Mesenchymal stem cell (in vitro differentiated cells and primary cell): ENCODE data around the gene ZFYVE19.

Experiments
- DNase-seq: peaks from one replicate; pipeline ENCODE4 v3.0.0-alpha.2; 2013
- H2AFZ ChIP-seq: one replicate; pipeline ENCODE4 v1.6.1; 2013; ENCODE audit warnings: low read depth, mild to moderate bottlenecking, control low read depth, inconsistent platforms, low read length, moderate library complexity
- H2AK5ac ChIP-seq: 2 replicates; pipeline ENCODE4 v1.6.1; 2013; ENCODE audit warnings: low read length, moderate library complexity, mild to moderate bottlenecking, inconsistent platforms; ENCODE audit not compliant: severe bottlenecking
- H2BK120ac ChIP-seq: one replicate; pipeline ENCODE4 v1.6.1; 2013; ENCODE audit warnings: low read depth, mild to moderate bottlenecking, inconsistent platforms, low read length, moderate library complexity
- H2BK12ac ChIP-seq, 2 experiments: one replicate each; pipeline ENCODE4 v1.6.1; 2013; ENCODE audit warnings: inconsistent platforms in 2 of 2, low read length in 2 of 2, mild to moderate bottlenecking in 2 of 2, moderate library complexity in 2 of 2, control low read depth in 1 of 2
- H2BK15ac ChIP-seq: one replicate; pipeline ENCODE4 v1.6.1; 2013; ENCODE audit warnings: mild to moderate bottlenecking, low read depth, inconsistent platforms; ENCODE audit not compliant: poor library complexity, severe bottlenecking
- H2BK5ac ChIP-seq: 2 replicates; pipeline ENCODE4 v1.6.1; 2013; ENCODE audit warnings: low read depth, mild to moderate bottlenecking, low read length, control low read depth, inconsistent platforms; ENCODE audit not compliant: poor library complexity, severe bottlenecking
- H3K14ac ChIP-seq, 2 experiments: one replicate each; pipeline ENCODE4 v1.6.1; 2013; ENCODE audit warnings: inconsistent platforms in 2 of 2, low read length in 2 of 2, control low read depth in 1 of 2, mild to moderate bottlenecking in 1 of 2, moderate library complexity in 1 of 2
- H3K18ac ChIP-seq, 2 experiments: one replicate each; pipeline ENCODE4 v1.6.1; 2013; ENCODE audit warnings: inconsistent platforms in 2 of 2, low read length in 2 of 2, control low read depth in 1 of 2, low read depth in 1 of 2, mild to moderate bottlenecking in 1 of 2
- H3K23ac ChIP-seq, 2 experiments: one replicate each; pipeline ENCODE4 v1.6.1; 2013; ENCODE audit warnings: inconsistent platforms in 2 of 2, low read length in 2 of 2, mild to moderate bottlenecking in 2 of 2, moderate library complexity in 2 of 2, control low read depth in 1 of 2
- H3K27ac ChIP-seq: 2 replicates; pipeline ENCODE4 v1.5.1; 2013; ENCODE audit warnings: mild to moderate bottlenecking, moderate library complexity, low read length, control low read depth, inconsistent platforms; ENCODE audit not compliant: poor library complexity, severe bottlenecking
- H3K27me3 ChIP-seq, 2 experiments: 2 replicates each; pipeline versions ENCODE4 v1.6.1 to v1.7.0; 2013; ENCODE audit warnings: low read length in 2 of 2, mild to moderate bottlenecking in 2 of 2, moderate library complexity in 2 of 2, control low read depth in 1 of 2, inconsistent platforms in 1 of 2; ENCODE audit not compliant: control insufficient read depth in 1 of 2, insufficient read depth in 1 of 2
- H3K36me3 ChIP-seq, 2 experiments: 2 replicates each; pipeline versions ENCODE4 v1.6.1 to v1.7.0; 2013; ENCODE audit warnings: low read length in 2 of 2, control low read depth in 1 of 2, inconsistent platforms in 1 of 2, low read depth in 1 of 2, mild to moderate bottlenecking in 1 of 2; ENCODE audit not compliant: insufficient read depth in 2 of 2, control insufficient read depth in 1 of 2
- H3K4ac ChIP-seq, 2 experiments: one replicate each; pipeline ENCODE4 v1.6.1; 2013; ENCODE audit warnings: inconsistent platforms in 2 of 2, low read length in 2 of 2, mild to moderate bottlenecking in 2 of 2, moderate library complexity in 2 of 2, control low read depth in 1 of 2, low read depth in 1 of 2
- H3K4me1 ChIP-seq: 2 replicates; pipeline ENCODE4 v1.6.1; 2013; ENCODE audit warnings: low read depth, low read length, control low read depth; ENCODE audit not compliant: control insufficient read depth, insufficient read depth
- H3K4me2 ChIP-seq: 2 replicates; pipeline ENCODE4 v1.6.1; 2013; ENCODE audit warnings: low read length, mild to moderate bottlenecking, inconsistent platforms; ENCODE audit not compliant: poor library complexity, severe bottlenecking
- H3K4me3 ChIP-seq, 2 experiments: 2 replicates each; pipeline versions ENCODE4 v1.5.1 to v1.7.0; 2013; ENCODE audit warnings: low read length in 2 of 2, mild to moderate bottlenecking in 2 of 2, control low read depth in 1 of 2, low read depth in 1 of 2; ENCODE audit not compliant: insufficient read depth in 1 of 2
- H3K79me1 ChIP-seq: replicated peaks from 2 replicates; pipeline ENCODE4 v1.6.1; 2013; ENCODE audit warnings: mild to moderate bottlenecking, control low read depth, low read length, inconsistent platforms; ENCODE audit not compliant: poor library complexity, severe bottlenecking
- H3K9ac ChIP-seq: 2 replicates; pipeline ENCODE4 v1.7.0; 2013; ENCODE audit warnings: mild to moderate bottlenecking, low read length, moderate library complexity
- H3K9me3 ChIP-seq: 2 replicates; pipeline ENCODE4 v1.7.0; 2013; ENCODE audit warnings: mild to moderate bottlenecking, low read length; ENCODE audit not compliant: control insufficient read depth
- H4K8ac ChIP-seq: one replicate; pipeline ENCODE4 v1.6.1; 2013; ENCODE audit warnings: inconsistent platforms, mild to moderate bottlenecking, low read length, moderate library complexity
- H4K91ac ChIP-seq: one replicate; pipeline ENCODE4 v1.6.1; 2013; ENCODE audit warnings: mild to moderate bottlenecking, low read length, inconsistent platforms
- WGBS: methylation state at CpG from one replicate; pipeline ENCODE4 v1.1.7; 2013; ENCODE audit warnings: mixed read lengths; 5-methylcytosine and 5-hydroxymethylcytosine counted together

Gene ZFYVE19

DNA sequence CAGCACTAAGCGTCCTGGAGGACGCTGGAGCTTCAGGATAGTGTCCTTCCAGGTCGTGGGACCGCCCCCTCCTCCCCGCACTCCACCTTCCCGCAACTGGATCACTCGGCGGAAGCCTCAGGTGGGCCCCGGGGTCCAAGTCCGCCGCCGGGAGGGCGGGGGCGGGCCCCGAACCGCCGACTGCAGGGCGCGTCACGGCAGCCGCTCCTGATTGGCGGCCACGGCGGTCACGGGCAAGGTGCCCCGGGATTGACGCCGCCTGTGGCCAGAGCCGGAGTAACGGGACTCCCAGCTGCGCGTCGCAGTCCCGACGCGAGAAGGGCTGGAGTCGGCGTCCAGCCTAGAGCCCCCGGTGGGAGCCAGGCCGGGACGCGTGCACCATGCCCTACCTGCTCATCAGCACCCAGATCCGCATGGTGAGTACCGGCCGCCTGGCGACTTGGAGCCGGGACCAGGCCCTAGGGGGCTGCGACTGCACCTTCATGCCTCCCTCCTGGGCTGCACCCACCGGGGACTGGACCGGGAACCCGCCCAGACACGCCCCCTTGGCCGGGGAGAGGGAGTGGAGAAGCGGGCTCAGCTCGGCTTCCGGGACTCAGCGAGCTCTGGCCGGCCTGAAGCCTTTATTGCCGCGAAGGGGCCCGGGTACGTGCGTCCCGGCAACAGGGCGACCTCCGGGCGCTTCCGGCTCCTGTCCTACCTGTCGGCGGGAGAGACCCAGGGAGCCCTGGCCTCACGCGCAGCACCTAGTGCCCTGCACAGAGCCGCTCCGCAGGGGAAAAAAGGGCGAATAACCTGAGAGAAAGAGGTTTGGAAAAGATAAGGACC is 42.9 kb upstream of the ZFYVE19 start, which contains the start of gene GCHFR:
Gene GCHFR (plus strand): TSS at position 268 of the 828 bp plus-strand sequence. CDS start 113 bp downstream, at position 381.
- 1% methylated on average over 72 of the region's 75 CpGs for WGBS

DNA sequence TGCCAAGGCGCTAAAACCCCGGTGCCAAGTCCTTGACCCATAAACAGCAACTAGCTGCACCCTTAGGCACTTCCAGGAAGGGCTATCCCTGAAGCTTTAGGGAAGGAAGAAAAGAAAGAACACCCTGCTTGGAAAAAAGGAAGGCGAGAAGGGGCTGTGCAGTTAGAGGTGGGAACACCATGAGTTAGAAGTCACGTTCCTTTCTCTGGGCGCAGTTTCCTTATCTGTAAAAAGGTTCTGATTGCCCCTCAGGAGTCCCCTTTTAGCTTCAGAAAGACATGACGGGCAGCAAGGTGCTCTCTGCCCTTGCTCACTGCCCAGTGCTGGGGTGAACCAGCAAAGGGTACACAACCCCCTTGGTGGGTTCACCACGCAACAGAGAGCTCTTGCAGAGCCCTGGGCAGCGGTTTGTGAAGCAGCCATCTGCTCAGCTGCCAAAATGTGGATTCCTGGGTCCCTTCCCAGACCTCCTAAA is 42.2 kb upstream of the ZFYVE19 start:
- Histone ChIP-seq H3K9me3 (no peaks in the 10 kb centered on the region), H4K91ac (no peak overlapping the region), H3K23ac (no peak overlapping the region), H3K14ac (no peak overlapping the region), H3K36me3 (peaks cover 5 to 22% of the 10 kb centered on the region in 2 experiments), H2BK120ac (no peak overlapping the region), H4K8ac (peak overlapping the region; percentile 60), H2BK12ac (no peak overlapping the region), H3K9ac (peak overlapping the region; percentile 67), H3K79me1 (peaks cover 3% of the 10 kb centered on the region), H2AFZ (peak overlapping the region; percentile 95), H3K18ac (peak overlapping the region in 1 of 2 experiments; percentile 45), H2BK15ac (no peak overlapping the region), H3K27me3 (peaks cover 0 to 3% of the 10 kb centered on the region in 2 experiments), H2BK5ac (no peak overlapping the region), H3K4me1 (peaks cover 57% of the 10 kb centered on the region), H3K4me2 (peak overlapping the region; percentile 99), H2AK5ac (no peak overlapping the region), H3K4ac (peak overlapping the region in 1 of 2 experiments; percentile 19), H3K4me3 (peak overlapping the region; percentile 68 to 81), H3K27ac (no peak overlapping the region)
- 39% methylated on average over 6 of the region's 8 CpGs for WGBS
- DNase-seq: peak; percentile 37

More for the DNA sequence above, 42.9 kb upstream of the ZFYVE19 start, which contains the start of gene GCHFR:
- peak within 1 kb of the TSS; percentile 68 to 81 for H3K4me3 ChIP-seq
- no peak within 1 kb of the TSS for H3K27ac ChIP-seq
- peaks cover 0 to 3% of the 10 kb centered on the region in 2 experiments for H3K27me3 ChIP-seq
- peak within 1 kb of the TSS in 1 of 2 experiments; percentile 94 for H3K14ac ChIP-seq
- H2AK5ac ChIP-seq: no peak within 1 kb of the TSS
- H2BK15ac ChIP-seq: peak within 1 kb of the TSS; percentile 82
- H4K8ac ChIP-seq: peak within 1 kb of the TSS; percentile 90
- H2BK120ac ChIP-seq: peak within 1 kb of the TSS; percentile 64
- H2BK5ac ChIP-seq: no peak within 1 kb of the TSS
- H3K9me3 ChIP-seq: no peaks in the 10 kb centered on the region
- H4K91ac ChIP-seq: peak within 1 kb of the TSS; percentile 64
- DNase-seq: peak; percentile 85
- peaks cover 3% of the 10 kb centered on the region for H3K79me1 ChIP-seq
- peak within 1 kb of the TSS; percentile 95 for H2AFZ ChIP-seq
- peak within 1 kb of the TSS; percentile 67 for H3K9ac ChIP-seq
- peak within 1 kb of the TSS; percentile 99 for H3K4me2 ChIP-seq
- peak within 1 kb of the TSS; percentile 37 to 73 for H3K4ac ChIP-seq
- H3K23ac ChIP-seq: peak within 1 kb of the TSS in 1 of 2 experiments; percentile 91
- peak within 1 kb of the TSS; percentile 25 to 61 for H2BK12ac ChIP-seq
- peaks cover 51% of the 10 kb centered on the region for H3K4me1 ChIP-seq
- H3K18ac ChIP-seq: peak within 1 kb of the TSS; percentile 78 to 89
- peaks cover 5 to 21% of the 10 kb centered on the region in 2 experiments for H3K36me3 ChIP-seq

DNA sequence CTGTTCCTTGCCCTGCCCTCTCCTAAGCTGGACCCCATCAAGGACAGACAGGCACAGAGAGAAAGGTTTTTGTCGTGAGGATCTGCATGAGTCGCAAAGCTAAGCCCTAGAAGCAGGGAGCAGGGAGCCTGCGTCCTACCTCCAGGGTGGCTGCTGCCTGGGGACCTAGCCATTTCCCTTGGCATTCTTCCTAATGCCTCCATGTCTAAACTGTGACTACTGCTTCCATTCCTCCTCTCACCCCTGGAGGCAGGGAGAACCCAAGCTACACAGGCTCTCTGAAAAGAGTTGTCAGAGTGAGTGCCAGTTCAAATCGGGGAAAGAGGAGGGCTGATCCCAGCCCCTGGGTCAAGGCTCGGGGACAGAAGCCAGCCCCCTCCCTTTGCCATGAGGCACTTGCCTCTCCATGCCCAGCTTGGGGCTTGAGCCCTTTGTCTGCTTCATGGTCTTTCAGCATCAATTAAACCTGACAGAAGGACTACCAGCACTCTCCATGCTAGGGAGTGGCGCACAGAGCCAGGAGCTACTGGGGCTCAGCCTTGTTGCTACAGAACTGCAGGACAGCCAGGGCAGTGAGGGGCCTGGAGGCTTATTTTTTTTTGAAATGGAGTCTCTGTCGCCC is 40.6 kb upstream of the ZFYVE19 start:
- Histone ChIP-seq H3K14ac (no peak overlapping the region), H3K36me3 (peaks cover 7 to 24% of the 10 kb centered on the region in 2 experiments), H3K4me3 (no peak overlapping the region), H2BK5ac (no peak overlapping the region), H3K4me2 (no peak overlapping the region), H4K8ac (no peak overlapping the region), H2BK12ac (peak overlapping the region in 1 of 2 experiments; percentile 33), H2AK5ac (peak overlapping the region; percentile 18), H3K27ac (no peak overlapping the region), H3K18ac (peak overlapping the region in 1 of 2 experiments; percentile 59), H2AFZ (no peak overlapping the region), H3K9me3 (no peaks in the 10 kb centered on the region), H3K4ac (no peak overlapping the region), H2BK15ac (no peak overlapping the region), H3K79me1 (peaks cover 3% of the 10 kb centered on the region), H2BK120ac (no peak overlapping the region), H3K27me3 (no peaks in the 10 kb centered on the region), H3K9ac (no peak overlapping the region), H4K91ac (no peak overlapping the region), H3K4me1 (peaks cover 74% of the 10 kb centered on the region), H3K23ac (peak overlapping the region in 1 of 2 experiments; percentile 57)
- no peak for DNase-seq
- WGBS: 86% methylated on average over 7 of the region's 7 CpGs
